Activated B cell treated with CpG ODN at 0.5 μM for 24 hours (primary cell): ENCODE measurements around the gene ADAMTS12. TPM values are rescaled to one million over a fixed set of nuclear protein-coding genes. Genes with fewer than 3 reads are reported as not detected.
A peak's percentile ranks its signal among the peaks of the same experiment; 100 is the strongest.

Experiments
- ATAC-seq: fragments of 200-7000 bp; cut with Tn5 transposase; one replicate; pipeline ENCODE4 v1.10.0; 2021; ENCODE audit warnings: low read depth, mild to moderate bottlenecking, moderate library complexity
- CTCF ChIA-PET: fragments of 350-600 bp; sonication (Branson Sonifier 250); formaldehyde crosslinking; loops from one replicate; lab custom pipeline; 2021; ENCODE audit warnings: antibody characterized with exemption; lab: Charles Lee
- POLR2A ChIA-PET: fragments of 350-600 bp; sonication (Branson Sonifier 250); formaldehyde crosslinking; loops from one replicate; lab custom pipeline; 2021; ENCODE audit warnings: antibody characterized with exemption; lab: Charles Lee
- DNase-seq: peaks from one replicate; pipeline ENCODE4 v3.0.0; 2022
- H3K27ac Mint-ChIP-seq: one replicate; pipeline ENCODE4 v1.8.0; 2020; ENCODE audit warnings: mixed read lengths
- H3K27me3 Mint-ChIP-seq: one replicate; pipeline ENCODE4 v1.8.0; 2021; ENCODE audit warnings: mixed read lengths
- H3K36me3 Mint-ChIP-seq: one replicate; pipeline ENCODE4 v1.8.0; 2021; ENCODE audit warnings: low read depth, mixed read lengths
- H3K4me1 Mint-ChIP-seq: one replicate; pipeline ENCODE4 v1.8.0; 2021; ENCODE audit warnings: mixed read lengths
- H3K4me3 Mint-ChIP-seq: one replicate; pipeline ENCODE4 v1.8.0; 2020; ENCODE audit warnings: mild to moderate bottlenecking, mixed read lengths
- H3K9me3 Mint-ChIP-seq: one replicate; pipeline ENCODE4 v1.8.0; 2020; ENCODE audit warnings: mixed read lengths
- intact Hi-C: fragments of 100-400 bp; cut with micrococcal nuclease; formaldehyde crosslinking; loops from one replicate; pipeline ENCODE4 v1.15.1; 2024
- total RNA-seq: library from RNA; stranded (reverse); gene quantifications from 2 replicates; pipeline ENCODE4 v1.2.3, GENCODE V29; 2022
- TF ChIP-seq, protein P1 (sequence below): fragments of 200-600 bp; IDR thresholded peaks from one replicate; pipeline ENCODE4 v1.8.0; 2022; ENCODE audit warnings: antibody characterized with exemption, mild to moderate bottlenecking

Gene ADAMTS12
- total RNA-seq, 1 donor from 2014 or later, result not detected

DNA sequence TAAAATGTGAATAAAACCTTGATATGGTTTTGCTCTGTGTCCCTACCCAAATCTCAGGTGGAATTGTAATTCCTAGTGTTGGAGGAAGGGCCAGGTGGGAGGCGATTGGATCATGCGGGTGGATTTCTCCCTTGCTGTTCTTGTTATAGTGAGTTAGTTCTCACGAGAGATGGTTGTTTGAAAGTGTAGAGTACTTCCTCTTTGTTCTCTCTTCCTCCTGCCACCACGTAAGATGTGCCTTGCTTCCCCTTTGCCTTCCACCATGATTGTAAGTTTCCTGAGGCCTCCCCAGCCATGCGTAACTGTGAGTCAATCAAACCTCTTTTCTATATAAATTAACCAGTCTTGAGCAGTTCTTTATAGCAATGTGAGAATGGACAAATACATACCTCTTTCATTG, 416.1 kb downstream of the ADAMTS12 start:
- H3K4me1 Mint-ChIP-seq, result peaks cover 9% of the 10 kb centered on the region
- peaks cover 76% of the 10 kb centered on the region for H3K36me3 Mint-ChIP-seq
- TF ChIP-seq, protein P1, sequence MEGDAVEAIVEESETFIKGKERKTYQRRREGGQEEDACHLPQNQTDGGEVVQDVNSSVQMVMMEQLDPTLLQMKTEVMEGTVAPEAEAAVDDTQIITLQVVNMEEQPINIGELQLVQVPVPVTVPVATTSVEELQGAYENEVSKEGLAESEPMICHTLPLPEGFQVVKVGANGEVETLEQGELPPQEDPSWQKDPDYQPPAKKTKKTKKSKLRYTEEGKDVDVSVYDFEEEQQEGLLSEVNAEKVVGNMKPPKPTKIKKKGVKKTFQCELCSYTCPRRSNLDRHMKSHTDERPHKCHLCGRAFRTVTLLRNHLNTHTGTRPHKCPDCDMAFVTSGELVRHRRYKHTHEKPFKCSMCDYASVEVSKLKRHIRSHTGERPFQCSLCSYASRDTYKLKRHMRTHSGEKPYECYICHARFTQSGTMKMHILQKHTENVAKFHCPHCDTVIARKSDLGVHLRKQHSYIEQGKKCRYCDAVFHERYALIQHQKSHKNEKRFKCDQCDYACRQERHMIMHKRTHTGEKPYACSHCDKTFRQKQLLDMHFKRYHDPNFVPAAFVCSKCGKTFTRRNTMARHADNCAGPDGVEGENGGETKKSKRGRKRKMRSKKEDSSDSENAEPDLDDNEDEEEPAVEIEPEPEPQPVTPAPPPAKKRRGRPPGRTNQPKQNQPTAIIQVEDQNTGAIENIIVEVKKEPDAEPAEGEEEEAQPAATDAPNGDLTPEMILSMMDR, result no peak
- CTCF ChIA-PET, result no interaction called here
- no peaks in the 10 kb centered on the region for H3K27me3 Mint-ChIP-seq
- intact Hi-C loops, result no loop called here
- H3K27ac Mint-ChIP-seq, result peak overlapping the region; percentile 21
- no peak overlapping the region for H3K4me3 Mint-ChIP-seq
- DNase-seq (no peak), ATAC-seq (no peak)
- H3K9me3 Mint-ChIP-seq, result peaks cover 18% of the 10 kb centered on the region
- POLR2A ChIA-PET, result no interaction called here

DNA sequence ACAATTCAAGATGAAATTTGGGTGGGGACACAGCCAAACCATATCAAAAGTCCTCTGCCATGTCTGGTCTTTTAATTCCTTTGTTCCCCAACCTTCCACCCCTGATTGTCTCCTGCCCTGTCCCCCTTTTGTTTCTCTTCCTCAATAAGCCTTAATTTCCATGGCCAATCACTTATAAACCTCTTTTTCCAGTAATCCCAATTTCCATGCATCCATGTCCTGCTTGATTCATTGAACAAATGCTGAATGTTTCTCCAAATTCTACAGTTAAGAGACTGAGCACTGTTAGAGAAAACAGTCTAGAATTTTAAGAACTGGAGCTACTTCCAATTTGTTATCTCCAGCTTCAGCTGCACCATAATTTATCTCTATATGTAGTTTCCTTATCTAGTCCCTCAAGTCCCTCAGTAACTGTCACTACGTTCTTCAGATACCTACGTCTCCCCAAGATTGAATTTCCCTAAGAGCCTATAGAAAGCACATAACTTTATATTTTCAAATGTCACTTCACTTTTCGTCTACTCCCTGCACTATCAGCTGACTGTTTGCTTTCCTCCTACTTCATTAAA, 416.8 kb downstream of the ADAMTS12 start:
- H3K9me3 Mint-ChIP-seq, result peaks cover 18% of the 10 kb centered on the region
- peaks cover 82% of the 10 kb centered on the region for H3K36me3 Mint-ChIP-seq
- H3K27ac Mint-ChIP-seq, result no peak overlapping the region
- intact Hi-C loops, result no loop called here
- no peak overlapping the region for H3K4me3 Mint-ChIP-seq
- ATAC-seq (no peak), DNase-seq (no peak)
- TF ChIP-seq, protein P1, result no peak
- no peaks in the 10 kb centered on the region for H3K27me3 Mint-ChIP-seq
- ChIA-PET POLR2A (no interaction called here), CTCF (no interaction called here)
- H3K4me1 Mint-ChIP-seq, result peaks cover 9% of the 10 kb centered on the region

DNA sequence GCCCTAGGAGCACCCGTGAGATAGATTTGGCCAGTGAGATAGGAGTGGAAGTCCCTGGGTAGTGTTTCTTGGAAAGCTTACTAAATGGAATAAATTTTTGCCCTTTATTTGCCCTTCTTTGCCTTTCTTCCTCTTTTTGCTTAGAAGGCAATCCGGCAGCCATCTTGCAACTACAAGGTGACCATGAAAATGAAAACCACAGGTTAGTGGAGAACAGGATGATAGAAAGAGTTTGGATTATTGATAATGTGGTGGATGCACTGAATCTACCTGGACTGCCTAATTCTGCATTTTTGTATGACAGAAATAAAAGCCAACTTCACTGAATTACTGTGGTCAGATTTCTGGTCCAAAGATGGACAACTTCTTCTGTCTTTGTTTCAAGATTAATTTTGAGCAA, 417.8 kb downstream of the ADAMTS12 start:
- POLR2A ChIA-PET, result no interaction called here
- H3K9me3 Mint-ChIP-seq, result peaks cover 18% of the 10 kb centered on the region
- intact Hi-C loops, result no loop called here

More for the DNA sequence above, 417.8 kb downstream of the ADAMTS12 start:
- ATAC-seq, result no peak
- Mint-ChIP-seq H3K4me3 (no peak overlapping the region), H3K4me1 (peaks cover 9% of the 10 kb centered on the region), H3K27ac (no peak overlapping the region), H3K27me3 (no peaks in the 10 kb centered on the region), H3K36me3 (peaks cover 89% of the 10 kb centered on the region)
- TF ChIP-seq, protein P1, result no peak
- CTCF ChIA-PET, result no interaction called here
- no peak for DNase-seq

Other genes with a start within 250 kb of the ADAMTS12 start
- gene RXFP3, start 44.4 kb upstream of the ADAMTS12 start, total RNA-seq, result not detected in 2 replicates
- gene SLC45A2, start 92.7 kb upstream of the ADAMTS12 start, total RNA-seq, result not detected in 2 replicates
- 6.0 and 6.5 TPM in 2 replicates for gene AMACR, start 116.1 kb upstream of the ADAMTS12 start, total RNA-seq
- gene C1QTNF3, start 151.2 kb upstream of the ADAMTS12 start, total RNA-seq, result 4.9 and 7.7 TPM in 2 replicates